HG02610 (cell line): ENCODE data around the gene VWF.

Experiments used
- ATAC-seq: cut with Tn5 transposase; IDR thresholded peaks from one replicate; pipeline ENCODE4 v1.9.1; 2021; ENCODE audit warnings: mild to moderate bottlenecking, moderate library complexity; ENCODE audit not compliant: unreplicated experiment

The VWF gene

DNA sequence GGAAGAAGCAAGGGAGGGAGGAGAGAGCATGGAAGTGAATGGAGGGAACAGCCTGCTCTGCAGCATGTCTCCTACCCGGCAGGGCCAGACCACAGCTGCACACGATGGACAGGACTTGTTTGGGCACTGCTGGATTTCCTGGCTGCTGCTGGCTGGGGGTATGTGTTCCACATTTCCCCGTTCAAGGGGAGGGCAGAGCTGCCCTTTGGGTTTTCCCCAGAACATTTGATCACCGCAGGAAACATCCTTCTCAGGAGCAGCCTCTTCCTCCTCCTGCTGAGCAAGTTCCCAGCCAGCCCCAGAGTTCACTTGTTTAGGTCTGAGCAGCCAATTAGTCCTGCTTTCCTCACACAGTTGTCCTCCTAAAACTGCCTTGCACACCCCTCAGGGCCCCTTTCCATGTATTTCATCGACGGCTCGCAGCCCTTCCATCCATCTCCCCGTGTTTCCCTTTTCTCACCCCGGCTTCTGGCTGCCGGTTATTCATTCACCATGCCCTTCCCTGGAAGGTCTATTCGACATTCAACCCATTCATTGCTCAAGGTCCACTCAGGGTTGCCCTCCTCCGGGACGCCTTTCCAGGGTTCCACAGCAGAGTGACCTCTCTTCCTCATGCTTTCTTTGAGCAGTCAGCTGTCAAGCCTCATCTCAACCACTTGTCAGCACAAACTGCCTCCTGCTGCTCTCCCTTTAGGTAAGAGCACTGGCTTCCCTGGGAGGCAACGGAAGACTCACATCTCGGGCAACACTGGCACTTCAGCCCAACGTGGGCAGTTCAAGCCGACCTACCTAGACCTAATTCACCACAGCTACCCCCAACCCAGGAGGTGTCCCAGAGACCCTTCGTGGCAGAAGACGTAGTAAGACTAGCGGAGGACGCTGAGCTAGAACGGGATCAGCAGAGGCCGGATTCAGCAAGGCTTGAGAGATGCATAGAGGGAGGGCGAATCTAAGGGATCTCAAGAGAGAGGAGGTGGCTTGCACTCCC is 159.3 kb downstream of the VWF start:
- ATAC-seq, result no peak

DNA sequence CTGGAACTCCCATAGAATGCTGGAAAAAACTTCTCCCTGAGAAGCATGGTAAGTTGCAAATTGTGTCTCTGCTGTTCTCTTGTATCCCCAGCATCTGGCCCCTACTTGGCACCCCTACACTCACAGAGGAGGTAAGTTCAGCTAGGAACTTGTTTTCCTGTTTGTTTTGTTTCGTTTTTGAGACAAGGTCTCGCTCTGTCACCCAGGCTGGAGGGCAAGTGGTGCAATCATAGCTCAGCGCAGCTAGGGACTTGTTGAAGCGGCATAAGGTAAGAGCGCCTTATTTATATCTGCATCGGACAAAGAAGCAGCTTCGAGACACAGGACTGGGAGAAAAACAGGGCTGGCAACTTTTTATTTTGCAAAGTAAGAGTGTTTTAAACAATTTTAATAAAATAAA is 161.0 kb downstream of the VWF start:
- ATAC-seq, result no peak

DNA sequence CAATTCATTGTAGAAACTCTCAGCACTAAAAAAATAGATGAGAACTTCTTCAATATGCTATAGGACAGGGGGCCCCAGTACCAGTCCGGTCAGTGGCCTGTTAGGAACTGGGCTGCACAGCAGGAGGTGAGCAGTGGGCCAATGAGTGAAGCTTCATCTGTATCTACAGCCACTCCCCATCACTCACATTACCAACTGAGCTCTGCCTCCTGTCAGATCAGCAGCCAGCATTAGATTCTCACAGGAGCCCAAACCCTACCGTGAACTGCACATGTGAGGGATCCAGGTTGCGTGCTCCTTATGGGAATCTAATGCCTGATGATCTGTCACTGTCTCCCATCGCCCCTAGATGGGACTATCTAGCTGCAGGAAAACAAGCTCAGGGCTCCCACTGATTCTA is 163.7 kb downstream of the VWF start:
- no peak for ATAC-seq

DNA sequence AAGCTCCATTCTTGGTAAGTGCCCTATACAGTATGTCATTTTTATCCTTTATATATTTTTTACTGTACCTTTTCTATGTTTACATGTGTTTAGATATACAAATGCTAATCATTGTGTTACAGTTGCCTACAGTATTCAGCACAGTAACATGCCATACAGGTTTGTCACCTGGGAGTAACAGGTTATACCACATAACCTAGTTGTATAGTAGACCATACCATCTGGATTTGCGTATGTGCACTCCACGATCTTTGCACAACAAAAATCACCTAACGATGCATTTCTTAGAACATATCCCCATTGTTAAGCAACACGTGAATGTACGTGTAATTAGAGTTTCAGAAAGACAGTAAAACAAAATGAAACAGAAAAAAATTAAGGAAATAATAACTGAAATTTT is 167.5 kb downstream of the VWF start:
- ATAC-seq, result no peak

DNA sequence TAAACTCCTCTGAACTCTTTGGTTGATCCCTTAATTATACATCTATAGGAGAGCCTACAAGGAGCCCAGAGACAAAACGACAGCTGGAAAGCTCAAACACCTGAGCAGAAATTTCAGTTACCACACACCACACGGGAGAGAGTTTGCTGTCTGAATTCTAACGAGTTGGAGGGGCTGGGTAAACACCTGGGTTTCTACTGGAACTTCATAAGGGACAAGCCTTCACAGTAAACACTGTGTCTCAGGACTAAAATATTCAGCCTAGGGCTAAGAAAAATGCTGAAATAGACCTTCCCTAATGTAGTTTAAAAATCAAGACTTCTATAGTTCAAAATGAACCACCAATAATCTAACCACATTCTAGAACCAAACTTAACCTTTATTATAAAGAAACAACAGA is 169.8 kb downstream of the VWF start:
- no peak for ATAC-seq

DNA sequence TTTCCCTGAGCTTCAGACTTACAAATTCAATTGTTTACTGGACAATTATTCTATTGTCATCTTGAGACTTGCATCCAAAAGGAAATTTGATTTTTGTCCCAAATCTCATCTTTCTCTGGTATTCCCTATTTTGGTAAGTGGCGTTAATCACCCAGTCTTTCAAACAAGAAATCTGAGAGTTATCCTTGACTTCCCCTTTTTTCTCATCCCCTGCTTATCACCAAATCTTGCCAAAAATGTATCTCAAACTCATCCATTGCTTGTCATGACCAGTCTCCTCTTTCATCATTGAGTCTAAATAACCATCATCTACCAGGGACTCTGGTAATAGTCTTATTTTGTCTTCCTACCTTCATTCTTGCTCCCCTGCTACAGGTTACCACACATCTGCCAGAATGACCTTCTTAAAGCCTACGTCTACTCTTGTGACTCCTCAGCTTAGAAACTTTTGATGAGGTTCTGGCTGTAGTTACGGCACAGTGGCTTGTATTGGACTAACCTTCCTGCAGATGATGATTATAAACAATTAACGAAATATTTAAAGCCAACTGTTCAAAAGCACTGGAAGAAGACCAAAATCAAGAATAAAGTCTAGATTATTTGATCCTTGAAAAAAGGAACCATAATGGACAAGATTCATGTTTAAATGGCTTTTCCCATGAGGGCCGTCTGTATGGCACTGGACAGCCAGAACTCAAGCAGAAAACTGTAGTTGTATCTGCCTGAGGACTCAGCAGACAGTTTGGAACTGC is 170.5 kb downstream of the VWF start:
- ATAC-seq, result no peak

DNA sequence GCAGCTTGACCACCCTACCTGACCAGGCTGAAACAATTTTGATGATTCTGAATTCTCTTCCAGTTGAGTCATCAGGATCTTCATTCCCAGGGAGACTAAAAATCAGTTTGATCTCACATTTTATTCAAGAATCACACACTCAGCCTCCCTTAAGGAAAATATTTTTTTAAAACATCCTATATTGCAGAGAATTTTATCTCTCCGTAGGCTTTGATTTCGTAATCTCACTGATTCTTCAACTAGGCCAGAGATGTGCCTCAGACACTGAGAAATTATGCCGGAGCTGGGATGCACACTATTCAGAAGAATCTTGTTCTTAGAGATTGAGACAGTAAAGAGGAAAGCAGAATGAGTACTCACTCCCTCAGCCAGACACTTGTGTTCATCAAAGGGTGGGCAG is 172.4 kb downstream of the VWF start:
- ATAC-seq, result no peak

DNA sequence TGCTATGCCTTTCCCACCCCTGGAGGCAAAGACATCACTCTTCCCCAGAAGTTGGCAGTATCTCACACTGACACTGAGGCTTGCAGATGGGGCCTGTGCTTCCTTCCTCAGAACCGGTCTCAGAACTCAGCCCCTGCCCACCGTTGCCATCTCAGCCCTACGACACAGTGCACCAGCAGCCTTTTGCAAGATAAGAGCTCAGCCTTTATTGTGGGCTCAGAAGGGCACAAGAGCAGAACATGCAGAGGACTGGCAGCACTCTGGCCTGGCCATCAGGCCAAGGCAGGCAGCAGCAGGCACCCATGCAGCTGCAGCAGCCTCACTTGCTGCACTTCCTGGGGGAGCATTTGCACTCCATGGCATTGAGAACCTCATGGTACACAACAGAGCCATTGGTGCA is 175.8 kb downstream of the VWF start:
- no peak for ATAC-seq

DNA sequence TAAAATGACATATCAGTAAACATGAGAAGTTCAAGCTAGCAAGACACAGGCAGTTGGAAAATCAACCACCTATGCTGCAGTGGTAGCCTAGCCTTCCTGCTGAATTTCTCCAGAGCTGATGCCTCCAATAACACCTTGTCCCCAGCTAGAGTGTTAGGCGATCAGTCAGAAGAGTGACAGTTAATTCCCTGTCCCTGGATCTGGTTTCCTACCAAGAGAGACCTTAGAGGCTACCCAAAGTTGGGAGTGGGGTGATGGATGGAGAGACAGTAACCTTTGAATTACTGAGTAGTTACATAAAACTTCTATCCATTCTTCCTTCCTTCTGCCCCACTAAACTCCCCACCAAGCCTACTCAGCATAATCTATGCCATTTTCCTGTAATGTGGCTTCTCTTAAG is 177.5 kb downstream of the VWF start:
- ATAC-seq, result no peak

DNA sequence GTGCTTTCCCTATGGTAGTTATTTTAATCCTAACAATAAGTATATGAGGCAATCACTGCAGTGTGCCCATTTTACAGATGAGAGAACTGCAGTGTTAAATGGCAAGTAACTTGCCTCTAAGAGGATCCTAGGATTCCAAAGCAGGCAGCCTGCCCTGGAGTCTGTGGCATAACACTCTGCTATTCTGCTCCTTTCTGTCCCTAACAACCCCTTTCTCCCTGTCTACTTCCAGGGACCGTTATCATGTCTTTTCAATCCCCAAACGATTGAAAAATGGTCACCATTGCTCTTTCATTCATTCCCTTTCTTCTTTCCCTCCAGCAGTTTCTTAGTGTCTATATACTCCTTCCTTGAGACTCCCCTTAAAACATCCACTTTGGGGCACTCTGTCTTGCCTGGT is 178.1 kb downstream of the VWF start:
- no peak for ATAC-seq

DNA sequence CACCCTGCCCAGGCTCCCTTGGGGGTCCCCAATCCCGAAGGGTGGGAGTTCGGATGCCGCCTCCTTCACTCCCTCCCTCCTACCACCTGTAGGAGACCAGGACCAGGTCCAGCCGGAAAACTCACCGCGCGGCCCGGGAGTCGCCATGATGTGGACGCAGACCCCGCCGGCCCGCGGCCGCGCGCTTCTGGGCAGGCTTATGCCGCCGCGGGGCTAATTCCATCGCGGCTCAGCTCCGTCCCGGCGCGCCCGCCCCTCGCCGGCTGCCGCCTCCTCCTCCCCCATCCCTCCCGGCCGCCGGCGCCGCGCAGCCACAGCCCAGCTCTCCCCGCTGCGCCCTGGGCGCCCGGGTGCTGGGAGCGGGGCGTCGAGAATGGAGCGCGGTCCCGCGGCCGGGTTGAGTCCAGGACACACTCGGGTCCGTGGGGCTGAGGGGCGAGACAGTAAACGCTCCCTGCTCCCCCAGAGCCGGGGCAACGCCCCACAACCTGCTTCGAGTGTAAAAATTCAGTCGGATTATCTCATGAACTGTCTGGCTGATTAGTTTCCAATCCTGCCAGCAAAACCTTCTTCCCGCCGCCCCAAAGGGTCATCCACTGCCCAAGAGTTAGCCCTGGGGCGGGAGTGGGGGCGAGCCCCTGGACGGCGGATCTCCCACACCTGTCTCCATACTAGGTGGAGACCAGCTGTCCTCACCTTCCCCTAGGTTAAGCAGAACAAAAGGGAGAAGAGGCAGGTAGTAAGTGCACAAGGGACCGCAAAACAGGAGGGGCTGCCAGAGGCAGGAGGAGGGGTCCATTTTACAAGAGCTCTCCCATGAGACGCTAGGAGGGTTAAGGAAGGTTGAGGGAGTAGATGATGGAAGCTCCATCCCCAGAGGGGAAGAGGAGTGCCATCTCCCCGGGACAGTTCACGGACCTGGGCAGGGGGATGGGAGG is 179.1 kb downstream of the VWF start, which contains the start of gene ANO2:
TSS of gene ANO2 (minus strand) at position 189 of the 938 bp plus-strand sequence. CDS start at position 147, 42 bp downstream.
- no peak for ATAC-seq

DNA sequence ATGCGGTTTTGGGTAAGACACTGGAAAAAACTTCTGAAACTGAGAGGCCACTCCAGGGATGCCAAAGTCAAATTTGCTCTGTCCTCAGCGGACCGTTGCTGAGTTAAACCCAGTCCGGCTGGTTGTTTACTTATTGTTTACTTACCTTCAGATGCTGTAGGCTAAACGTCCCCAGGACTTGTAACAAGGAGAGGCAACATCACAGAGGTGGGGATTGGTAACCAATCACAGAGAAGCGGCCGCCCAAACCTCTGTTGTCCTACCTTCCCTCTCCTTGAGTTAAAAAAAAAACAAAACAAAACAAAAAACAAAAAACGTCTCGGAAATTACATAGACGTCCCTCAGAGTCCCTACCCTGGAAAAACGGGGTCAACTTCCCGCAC is 179.8 kb downstream of the VWF start:
- ATAC-seq, result no peak

DNA sequence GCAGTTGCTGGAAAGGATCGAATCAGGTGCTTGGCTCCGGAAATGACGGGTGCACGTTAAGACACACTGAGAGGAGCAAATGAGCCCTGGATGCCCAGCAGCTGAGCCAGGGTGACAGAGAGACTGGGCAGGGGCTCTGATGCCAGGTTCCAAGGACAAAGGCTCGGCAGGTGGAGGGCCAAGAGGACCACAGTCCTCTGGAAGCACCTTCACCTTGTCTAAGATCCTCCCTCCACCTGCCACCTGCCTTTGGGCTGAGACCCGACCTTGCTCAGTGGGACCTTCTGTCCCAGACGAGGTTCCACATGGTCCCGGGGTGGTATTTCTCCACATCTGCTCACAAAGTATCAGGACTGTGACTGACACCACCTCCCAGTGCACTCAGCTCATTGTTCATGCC is 180.4 kb downstream of the VWF start:
- no peak for ATAC-seq

DNA sequence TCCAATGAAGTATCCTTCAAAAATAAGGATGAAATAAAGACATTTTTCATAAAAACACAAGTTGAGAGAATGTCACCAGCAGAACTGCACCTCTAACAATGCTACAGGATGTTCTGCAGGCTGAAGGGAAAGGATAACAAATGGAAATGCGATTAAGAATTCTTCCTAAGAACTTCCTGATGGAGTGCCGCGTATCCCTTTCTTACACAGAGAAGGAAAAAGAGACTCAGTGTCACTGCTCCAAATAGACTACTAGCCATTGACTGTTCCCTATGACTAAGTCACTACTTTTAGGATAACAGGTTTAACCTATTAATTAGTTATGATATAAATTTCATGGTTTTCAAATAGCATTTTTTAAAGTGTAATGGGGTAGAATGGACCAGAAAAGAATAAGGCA is 182.6 kb downstream of the VWF start:
- ATAC-seq, result no peak

DNA sequence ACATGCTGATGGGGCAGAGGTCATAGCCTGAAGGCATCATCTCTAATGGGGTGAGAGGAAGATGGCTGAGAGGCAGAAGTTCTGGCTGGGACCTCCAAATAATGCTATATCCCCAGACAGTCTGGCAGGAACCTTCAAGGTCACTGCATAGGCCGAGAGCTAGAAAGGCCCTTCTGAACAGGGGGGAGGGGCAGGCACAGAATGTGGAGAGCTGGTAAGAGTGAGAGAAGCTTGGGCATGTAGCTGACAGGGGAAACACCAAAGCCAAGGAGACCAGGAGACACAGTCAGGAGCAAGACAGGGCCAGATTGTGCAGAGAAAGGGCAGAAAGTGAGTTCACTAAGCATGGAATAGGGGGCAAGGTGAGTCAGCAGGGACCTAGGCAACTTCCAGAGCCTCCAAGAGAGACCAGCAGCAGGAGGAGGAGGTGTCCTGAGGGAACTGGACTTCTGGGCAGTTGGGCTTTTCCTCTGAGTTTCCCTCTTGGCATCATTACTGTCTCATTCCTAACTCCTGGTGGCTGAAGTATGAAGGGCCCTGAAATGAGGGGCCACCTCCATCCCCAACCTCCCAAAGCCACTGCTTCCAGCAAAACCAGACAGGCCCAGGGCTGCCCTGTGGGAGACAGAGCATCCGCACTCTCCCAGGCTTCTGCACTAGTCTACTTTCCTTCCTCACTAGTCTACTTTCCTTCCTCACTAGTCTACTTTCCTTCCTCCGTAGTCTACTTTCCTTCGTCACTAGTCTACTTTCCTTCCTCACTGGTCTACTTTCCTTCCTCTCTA is 196.5 kb downstream of the VWF start:
- no peak for ATAC-seq

DNA sequence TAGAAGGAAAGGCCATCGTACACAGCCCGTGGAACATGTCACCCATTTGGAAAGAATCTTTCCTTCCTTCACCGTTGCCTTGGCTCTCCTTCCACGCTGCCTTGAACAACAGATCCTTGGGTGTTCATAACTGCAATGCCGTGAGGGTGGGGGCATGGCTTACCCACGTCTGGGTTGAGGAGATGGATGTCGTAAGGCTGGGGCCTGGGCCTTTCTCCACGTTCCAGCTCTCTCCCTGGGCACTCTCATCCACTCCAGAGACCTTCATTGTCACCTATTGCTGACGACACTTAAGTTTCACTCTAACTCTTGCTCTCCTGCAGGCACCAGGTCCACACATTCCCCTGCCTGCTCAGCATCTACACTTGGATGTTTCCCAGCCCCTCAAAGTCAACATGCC is 198.8 kb downstream of the VWF start:
- no peak for ATAC-seq

DNA sequence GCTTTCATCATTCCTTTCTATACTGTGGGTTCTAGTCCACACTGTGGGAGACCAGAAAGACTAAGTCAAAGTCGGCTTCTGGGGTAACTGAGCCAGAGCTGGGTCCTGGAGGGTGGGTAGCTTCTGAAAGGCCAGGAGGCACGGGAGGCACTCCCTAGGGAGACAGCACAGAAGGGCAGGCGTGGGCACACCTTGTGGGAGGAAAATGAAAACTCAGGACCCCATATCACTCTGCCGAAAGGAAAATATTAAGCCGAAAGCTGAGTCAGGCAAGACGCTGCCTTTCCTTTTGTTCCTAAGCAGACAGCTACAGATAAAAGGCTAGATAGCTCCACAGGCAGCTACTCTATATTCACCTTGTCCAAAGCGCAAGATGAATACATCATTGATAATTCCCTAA is 200.1 kb downstream of the VWF start:
- ATAC-seq, result no peak

DNA sequence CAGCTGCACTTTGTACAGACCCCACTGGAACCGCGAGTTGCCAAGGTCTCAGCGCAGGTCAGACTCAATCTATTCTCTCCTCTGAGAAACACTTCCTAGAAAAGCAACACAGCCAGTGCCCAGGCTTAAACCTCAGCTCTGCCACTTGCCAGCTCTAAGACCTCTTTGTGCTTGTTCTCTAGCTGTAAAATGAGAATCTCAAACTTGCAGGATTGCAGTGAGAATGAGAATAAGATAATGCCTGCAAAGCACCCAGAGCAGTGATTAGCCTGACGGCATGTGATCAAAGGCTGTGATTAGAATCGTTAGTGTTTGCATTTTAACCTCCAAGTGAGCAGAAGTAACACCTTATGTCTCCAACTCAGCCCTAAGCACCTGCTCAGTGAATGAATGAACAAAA is 200.7 kb downstream of the VWF start:
- ATAC-seq, result no peak

DNA sequence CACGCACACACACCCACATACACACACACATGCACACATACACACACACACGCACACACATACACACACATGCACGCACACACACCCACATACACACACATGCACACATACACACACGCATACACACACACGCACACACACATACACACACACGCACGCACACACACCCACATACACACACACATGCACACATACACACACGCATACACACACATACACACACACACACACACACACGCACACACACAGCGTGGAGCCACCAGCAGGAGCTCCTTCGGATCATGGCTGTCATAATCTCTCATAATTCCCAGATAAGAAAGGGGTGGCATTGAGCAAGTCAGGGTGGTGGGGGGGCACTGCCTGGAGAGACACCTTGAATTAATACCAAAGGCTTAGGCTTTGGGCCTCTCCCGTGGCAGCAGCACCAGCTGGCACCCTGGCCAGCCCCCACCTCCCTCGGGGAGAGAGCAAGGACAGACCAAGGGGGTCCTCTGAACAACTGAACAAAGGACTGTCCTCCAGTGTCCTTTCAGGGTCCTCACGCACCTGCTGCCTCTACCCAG is 201.3 kb downstream of the VWF start:
- no peak for ATAC-seq
